GM19238 (cell line): ENCODE results near the gene OR51L1.
"Not testable (repeated sequence)": the region's sequence is repeated elsewhere in the genome, so short reads cannot be mapped to it uniquely, and the experiment has no call there.

Source experiments
- DNase-seq: peaks from one replicate; pipeline ENCODE4 v3.0.0; 2011; ENCODE audit warnings: low spot score; ENCODE audit not compliant: insufficient read length

OR51L1 gene

GRCh38 chr11:4994551-4994950, at the start of gene OR51L1:
OR51L1 (plus strand) TSS chr11:4994851; CDS start chr11:4998983, 4,132 bp downstream.
- no peak for DNase-seq

GRCh38 chr11:4947505-4947904, 47.1 kb upstream of the OR51L1 start, which contains the start of gene OR51A4:
OR51A4 (minus strand) TSS chr11:4947605; CDS start chr11:4947100, 505 bp downstream.
- DNase-seq, result no peak

GRCh38 chr11:4955613-4956012, 39.0 kb upstream of the OR51L1 start, which contains the start of gene OR51A2:
OR51A2 (minus strand) TSS chr11:4955713; CDS start chr11:4955713, 0 bp downstream.
- not testable (repeated sequence) for DNase-seq

GRCh38 chr11:4957396-4957795, 37.3 kb upstream of the OR51L1 start:
- no peak for DNase-seq

- no peak for DNase-seq
Measured at GRCh38 chr11:4960877-4961276, 33.8 kb upstream of the OR51L1 start.

GRCh38 chr11:4962816-4963215, 31.8 kb upstream of the OR51L1 start:
- DNase-seq, result no peak

- no peak for DNase-seq
Measured at GRCh38 chr11:4975436-4975835, 19.2 kb upstream of the OR51L1 start.

GRCh38 chr11:4979036-4979435, 15.6 kb upstream of the OR51L1 start:
- DNase-seq, result no peak

- no peak for DNase-seq
Measured at GRCh38 chr11:4982678-4983077, 12.0 kb upstream of the OR51L1 start.

- no peak for DNase-seq
Measured at GRCh38 chr11:4983841-4984240, 10.8 kb upstream of the OR51L1 start.

GRCh38 chr11:4991060-4991459, 3.6 kb upstream of the OR51L1 start:
- no peak for DNase-seq

GRCh38 chr11:5004424-5005274, 10.0 kb downstream of the OR51L1 start:
- peak; percentile 2 for DNase-seq

GRCh38 chr11:5007561-5007960, 12.9 kb downstream of the OR51L1 start:
- no peak for DNase-seq

- no peak for DNase-seq
Measured at GRCh38 chr11:5011254-5011653, 16.6 kb downstream of the OR51L1 start.

- DNase-seq, result no peak
Measured at GRCh38 chr11:5013012-5013411, 18.4 kb downstream of the OR51L1 start.

- DNase-seq, result no peak
Measured at GRCh38 chr11:5021996-5022395, 27.3 kb downstream of the OR51L1 start.

GRCh38 chr11:5036669-5037068, 42.0 kb downstream of the OR51L1 start:
- no peak for DNase-seq

- DNase-seq, result no peak
Measured at GRCh38 chr11:5037926-5038325, 43.3 kb downstream of the OR51L1 start.

- no peak for DNase-seq
Measured at GRCh38 chr11:5038341-5038740, 43.7 kb downstream of the OR51L1 start.

GRCh38 chr11:5040876-5041275, 46.2 kb downstream of the OR51L1 start:
- DNase-seq, result no peak

- DNase-seq, result no peak
Measured at GRCh38 chr11:5042091-5042490, 47.4 kb downstream of the OR51L1 start.

GRCh38 chr11:5043380-5043779, 48.7 kb downstream of the OR51L1 start:
- no peak for DNase-seq

- no peak for DNase-seq
Measured at GRCh38 chr11:5046226-5046625, 51.6 kb downstream of the OR51L1 start, which contains the start of gene OR52J3. OR52J3 (plus strand) TSS chr11:5046526; CDS start chr11:5046526, 0 bp downstream.
